GM12801 (cell line): Measurements from ENCODE around the gene PRCD.

Experiments
- CTCF ChIP-seq: IDR thresholded peaks from one replicate; pipeline ENCODE4 v1.5.1; 2011; ENCODE audit warnings: control low read depth; ENCODE audit not compliant: insufficient read length; ENCODE audit errors: extremely low read depth

Gene PRCD

GRCh38 chr17:76495663-76496400 lies 44.0 kb upstream of the PRCD start:
- no peak for TF ChIP-seq CTCF

GRCh38 chr17:76496464-76496863 lies 43.4 kb upstream of the PRCD start:
- TF ChIP-seq CTCF, result no peak

- no peak for TF ChIP-seq CTCF
Observed at GRCh38 chr17:76497699-76497978, 42.2 kb upstream of the PRCD start.

- no peak for TF ChIP-seq CTCF
Observed at GRCh38 chr17:76497979-76498875, 41.6 kb upstream of the PRCD start.

GRCh38 chr17:76498876-76499251 lies 41.0 kb upstream of the PRCD start:
- TF ChIP-seq CTCF, result no peak

GRCh38 chr17:76499267-76499667 lies 40.6 kb upstream of the PRCD start:
- TF ChIP-seq CTCF, result no peak

GRCh38 chr17:76500074-76500746 lies 39.6 kb upstream of the PRCD start:
- TF ChIP-seq CTCF, result no peak
